Left renal pelvis (tissue), 4 donors: ENCODE data around the gene CDCA5. TPM values are rescaled to one million over a fixed set of nuclear protein-coding genes. Genes with fewer than 3 reads are reported as not detected.
A peak's percentile ranks its signal among the peaks of the same experiment; 100 is the strongest.

Experiments
- DNase-seq, 4 donors: peaks; one replicate each; pipeline ENCODE4 v3.0.0-alpha.2; 2013; ENCODE audit warnings: low read depth in 4 of 4, low spot score in 3 of 4
- polyA plus RNA-seq, 4 donors: library from polyadenylated mRNA; unstranded; fragments of 120-200 nt; gene quantifications; one replicate each; pipeline ENCODE4 v1.2.1, GENCODE V29; 2013; ENCODE audit not compliant: insufficient read length in 4 of 4

CDCA5 gene
- 10 to 100 TPM; 15.7 to 20.1 (median 18.0) TPM for polyA plus RNA-seq

GRCh38 chr11:65083834-65084597 is at the start of gene CDCA5, which contains the start of gene ZFPL1:
TSS of gene CDCA5 (minus strand) at chr11:65084040. CDS start at chr11:65083978, 62 bp downstream.
TSS of gene ZFPL1 (plus strand) at chr11:65084222. CDS start at chr11:65084699, 477 bp downstream.
- DNase-seq: peak; percentile 85 to 92 (median 88)

GRCh38 chr11:65132988-65133700 is 49.3 kb upstream of the CDCA5 start:
- DNase-seq: no peak

- DNase-seq: no peak
Measured at GRCh38 chr11:65132238-65132987, 48.6 kb upstream of the CDCA5 start.

GRCh38 chr11:65131895-65132237 is 48.0 kb upstream of the CDCA5 start:
- no peak for DNase-seq

- no peak for DNase-seq
Measured at GRCh38 chr11:65131417-65131776, 47.6 kb upstream of the CDCA5 start.

- DNase-seq: no peak
Measured at GRCh38 chr11:65130631-65131416, 47.0 kb upstream of the CDCA5 start.

- DNase-seq: no peak
Measured at GRCh38 chr11:65129649-65130441, 46.0 kb upstream of the CDCA5 start.

- no peak for DNase-seq
Measured at GRCh38 chr11:65128182-65129145, 44.6 kb upstream of the CDCA5 start.

GRCh38 chr11:65127473-65128181 is 43.8 kb upstream of the CDCA5 start:
- no peak for DNase-seq

- DNase-seq: no peak
Measured at GRCh38 chr11:65126624-65127274, 42.9 kb upstream of the CDCA5 start.

- DNase-seq: no peak
Measured at GRCh38 chr11:65125197-65126056, 41.6 kb upstream of the CDCA5 start.

GRCh38 chr11:65124480-65125196 is 40.8 kb upstream of the CDCA5 start:
- DNase-seq: no peak

GRCh38 chr11:65121865-65122696 is 38.2 kb upstream of the CDCA5 start, which contains the start of the genes FAU and MRPL49:
TSS of gene FAU (minus strand) at chr11:65122134. CDS start at chr11:65121813, 321 bp downstream.
TSS of gene MRPL49 (plus strand) at chr11:65122321. CDS start at chr11:65122347, 26 bp downstream.
- DNase-seq: peak; percentile 91 to 94 (median 92)

GRCh38 chr11:65121447-65121864 is 37.6 kb upstream of the CDCA5 start:
- no peak for DNase-seq

GRCh38 chr11:65120831-65121230 is 37.0 kb upstream of the CDCA5 start:
- DNase-seq: no peak
